Cardiac atrium fibroblast (primary cell): ENCODE results near the gene ROBO1. TPM values are rescaled to one million over a fixed set of nuclear protein-coding genes. Genes with fewer than 3 reads are reported as not detected.

ENCODE experiments used
- total RNA-seq: library from RNA; depleted of rRNA; stranded (reverse); fragments of >200 nt; gene quantifications from 2 replicates; pipeline ENCODE4 v1.2.3, GENCODE V29; 2015

ROBO1 gene
- 21.8 and 40.3 TPM in 2 replicates for total RNA-seq

DNA sequence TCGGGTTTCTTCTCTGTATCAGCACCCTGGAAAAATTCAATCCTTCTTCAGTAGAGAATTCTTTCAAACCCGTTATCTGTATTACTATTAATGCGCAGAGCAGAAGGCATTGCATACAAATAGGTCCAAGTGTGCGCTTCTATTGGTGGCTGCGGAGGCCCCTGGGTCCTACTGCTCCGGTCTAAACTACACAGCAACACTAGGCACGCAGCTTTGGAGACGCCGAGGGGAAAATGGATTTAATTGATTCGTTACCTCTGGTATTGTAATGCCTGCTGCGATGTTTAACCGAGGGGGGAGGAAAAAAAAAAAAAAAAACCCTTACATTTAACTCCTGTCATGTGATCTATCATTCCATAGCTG is at the start of gene ROBO1:
TSS of gene ROBO1 (minus strand) at position 94 of the 363 bp plus-strand sequence.

